NCI-H1092 (cell line): Measurements from ENCODE around the gene ZC3H4.

Source experiments
- DNase-seq: peaks from one replicate; lab custom pipeline; 2025; lab: John Stamatoyannopoulos, UW

ZC3H4 gene

DNA sequence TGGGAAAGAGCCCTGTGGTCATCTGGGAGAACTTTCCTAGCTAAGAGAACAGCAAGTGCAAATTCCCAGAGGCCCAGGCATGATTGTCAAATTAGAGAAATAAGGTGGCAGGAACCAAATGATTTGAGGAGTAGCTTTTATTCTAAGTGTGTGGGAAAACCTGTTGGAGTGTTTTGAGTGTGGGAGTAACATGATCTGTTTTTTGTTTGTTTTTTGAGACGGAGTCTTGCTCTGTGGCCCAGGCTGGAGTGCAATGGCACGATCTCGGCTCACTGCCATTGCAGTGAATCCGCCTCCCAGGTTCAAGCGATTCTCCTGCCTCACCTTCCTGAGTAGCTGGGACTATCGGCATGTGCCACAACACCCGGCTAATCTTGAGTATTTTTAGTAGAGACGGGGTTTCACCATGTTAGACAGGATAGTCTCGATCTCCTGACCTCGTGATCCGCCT is 19.5 kb upstream of the ZC3H4 start:
- no peak for DNase-seq

DNA sequence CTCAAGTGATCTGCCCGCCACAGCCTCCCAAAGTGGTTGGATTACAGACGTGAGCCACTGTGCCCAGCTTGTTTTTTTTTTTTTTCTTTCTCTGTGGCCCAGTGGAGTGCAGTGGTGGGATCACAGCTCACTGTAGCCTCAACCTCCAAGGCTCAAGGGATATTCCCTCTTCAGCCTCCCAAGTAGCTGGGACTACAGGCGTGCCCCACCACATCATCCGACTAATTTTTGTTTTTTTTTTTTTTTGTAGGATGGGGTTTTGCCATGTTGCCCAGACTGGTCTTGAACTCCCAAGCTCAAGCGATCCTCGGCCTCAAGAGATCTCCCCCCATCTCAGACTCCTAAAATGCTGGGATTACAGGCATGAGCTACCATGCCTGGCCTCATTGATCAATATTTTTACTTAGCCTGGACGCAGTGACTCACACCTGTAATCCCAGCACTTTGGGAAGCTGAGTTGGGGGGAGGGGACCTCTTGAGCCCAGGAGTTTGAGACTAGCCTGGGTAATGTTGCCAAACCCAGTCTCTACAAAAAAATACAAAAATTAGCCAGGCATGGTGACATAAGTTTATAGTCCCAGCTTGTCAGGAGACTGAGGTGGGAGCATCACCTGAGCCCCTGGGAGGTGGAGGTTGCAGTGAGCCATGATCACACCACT is 18.7 kb upstream of the ZC3H4 start:
- DNase-seq = no peak

DNA sequence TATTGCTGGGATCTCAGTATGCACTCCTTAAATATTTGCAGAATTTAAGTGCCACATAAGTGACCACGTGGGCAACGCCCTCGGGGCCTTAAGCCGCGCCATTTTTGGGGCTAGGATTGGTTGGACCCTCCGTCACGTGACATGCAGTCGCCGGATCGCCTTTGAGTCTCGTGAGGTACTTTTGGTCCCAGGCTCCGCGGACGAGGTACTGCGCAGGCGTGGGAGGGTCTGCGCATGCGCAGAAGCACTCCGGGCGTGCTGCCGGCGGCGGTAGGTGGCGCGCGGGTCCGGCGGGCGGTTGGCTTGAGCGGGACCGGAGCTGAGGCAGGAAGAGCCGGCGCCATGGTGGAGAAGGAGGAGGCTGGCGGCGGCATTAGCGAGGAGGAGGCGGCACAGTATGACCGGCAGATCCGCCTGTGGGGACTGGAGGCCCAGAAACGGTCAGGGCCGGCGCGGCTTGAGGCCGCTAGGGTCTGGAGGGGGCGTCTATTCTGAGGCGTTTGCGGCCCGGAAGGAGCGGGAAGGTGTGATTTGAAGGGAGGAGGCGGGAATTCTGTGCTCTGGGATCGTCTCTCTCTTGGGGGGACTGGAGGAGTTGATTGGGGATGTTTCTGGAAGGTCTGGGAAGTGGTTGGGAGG is 17.1 kb upstream of the ZC3H4 start, which contains the start of gene SAE1:
TSS of gene SAE1 (plus strand) at position 247 of the 639 bp plus-strand sequence. CDS start at position 343, 96 bp downstream.
- DNase-seq = peak; percentile 95

DNA sequence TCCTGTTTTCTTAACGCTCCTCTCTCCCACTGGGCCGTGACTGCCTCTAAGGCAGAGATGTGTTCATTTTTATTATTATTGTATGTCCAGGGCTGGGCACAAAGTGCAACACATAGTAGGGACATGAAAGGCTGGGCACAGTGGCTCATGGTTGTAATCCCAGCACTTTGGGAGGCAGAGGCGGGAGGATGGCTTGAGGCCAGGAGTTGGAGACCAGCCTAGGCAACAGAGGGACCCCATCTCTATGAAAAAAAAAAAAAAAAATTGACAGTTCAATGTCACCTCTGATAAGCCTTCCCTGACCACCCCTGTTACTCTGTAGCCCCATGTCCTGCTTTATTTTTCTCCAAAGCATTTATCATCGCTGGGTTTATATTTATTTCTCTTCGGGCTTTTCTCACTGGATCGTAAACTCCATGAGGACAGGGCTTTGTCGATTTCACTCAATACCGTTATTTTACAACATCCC is 16.6 kb upstream of the ZC3H4 start:
- DNase-seq = no peak

DNA sequence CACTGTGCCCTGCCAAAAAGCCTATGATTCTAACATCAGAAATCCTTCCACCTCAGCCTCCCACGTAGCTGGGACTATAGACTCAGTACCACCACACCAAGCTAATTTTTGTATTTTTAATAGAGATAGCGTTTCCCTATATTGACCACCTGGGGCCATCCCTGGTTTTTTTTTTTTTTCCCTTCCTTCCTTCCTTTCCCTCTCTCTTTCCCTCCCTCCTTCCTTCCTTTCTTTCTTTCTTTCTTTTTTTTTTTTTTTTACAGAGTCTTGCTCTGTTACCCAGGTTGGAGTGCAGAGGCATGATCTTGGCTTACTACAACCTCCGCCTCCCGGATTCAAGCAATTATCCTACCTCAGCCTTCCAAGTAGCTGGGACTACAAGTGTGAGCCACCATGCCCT is 16.0 kb upstream of the ZC3H4 start:
- no peak for DNase-seq

DNA sequence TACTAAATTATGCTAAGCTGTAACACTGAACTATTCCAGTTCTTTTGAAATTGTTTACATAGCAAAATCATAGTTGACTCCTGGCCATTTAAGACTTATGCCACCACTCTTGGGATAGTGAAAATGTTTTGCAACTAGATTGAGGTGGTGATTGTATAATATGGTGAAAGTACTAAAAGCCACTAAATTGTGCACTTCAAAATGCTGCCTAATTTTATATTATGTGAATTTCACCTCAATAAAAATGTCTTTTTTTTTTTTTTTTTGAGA is 12.0 kb upstream of the ZC3H4 start:
- DNase-seq = no peak

DNA sequence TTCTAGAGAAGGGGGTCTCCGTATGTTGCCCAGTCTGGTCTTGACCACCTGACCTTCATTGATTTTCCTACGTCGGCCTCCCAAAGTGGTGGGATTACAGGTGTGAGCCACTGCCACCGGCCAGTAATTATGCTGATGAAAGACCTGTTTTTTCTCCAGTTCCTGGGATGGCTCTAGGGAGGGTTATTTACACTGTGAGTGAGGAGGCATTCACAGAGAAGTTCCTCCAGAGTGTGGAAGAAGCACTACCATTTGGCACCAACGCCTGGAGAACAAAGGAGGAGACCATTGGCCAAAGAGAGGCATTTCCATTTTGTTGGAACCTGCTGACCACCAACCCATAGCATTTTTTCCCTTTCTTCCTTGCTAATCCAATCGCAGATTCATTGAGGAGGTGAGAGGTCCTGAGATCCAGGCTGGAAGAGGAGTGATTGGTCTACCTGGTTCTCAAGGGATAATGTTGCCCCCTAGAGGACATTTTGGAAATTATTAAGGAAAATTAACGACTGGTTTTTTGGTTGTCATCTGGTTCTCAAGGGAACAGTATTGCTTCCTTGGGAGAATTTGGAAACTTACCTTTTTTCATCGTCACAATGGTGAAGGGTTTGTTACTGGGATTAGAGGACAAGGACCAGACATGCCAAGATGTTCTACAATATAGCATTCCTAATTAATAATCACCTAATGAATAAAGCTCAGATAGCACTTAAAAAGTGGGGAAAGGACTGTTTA is 11.5 kb upstream of the ZC3H4 start:
- peak; percentile 37 for DNase-seq

DNA sequence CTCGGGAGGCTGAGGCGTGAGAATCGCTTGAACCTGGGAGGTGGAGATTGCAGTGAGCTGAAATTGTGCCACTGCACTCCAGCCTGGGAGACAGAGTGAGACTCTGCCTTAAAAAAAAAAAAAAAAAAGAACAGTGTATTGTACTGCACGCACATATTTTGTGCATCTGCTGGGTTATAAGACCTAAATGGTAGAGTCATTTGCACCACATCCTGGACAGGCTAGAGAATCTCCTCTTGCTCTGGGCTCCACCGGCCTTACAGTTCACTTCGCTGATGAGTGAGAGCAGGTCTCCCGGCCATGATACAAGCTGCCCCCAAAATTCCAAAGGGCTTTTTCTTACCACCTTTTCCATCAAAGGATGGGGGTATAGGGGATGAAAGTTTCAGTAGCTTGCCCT is 9.8 kb upstream of the ZC3H4 start:
- DNase-seq = no peak

DNA sequence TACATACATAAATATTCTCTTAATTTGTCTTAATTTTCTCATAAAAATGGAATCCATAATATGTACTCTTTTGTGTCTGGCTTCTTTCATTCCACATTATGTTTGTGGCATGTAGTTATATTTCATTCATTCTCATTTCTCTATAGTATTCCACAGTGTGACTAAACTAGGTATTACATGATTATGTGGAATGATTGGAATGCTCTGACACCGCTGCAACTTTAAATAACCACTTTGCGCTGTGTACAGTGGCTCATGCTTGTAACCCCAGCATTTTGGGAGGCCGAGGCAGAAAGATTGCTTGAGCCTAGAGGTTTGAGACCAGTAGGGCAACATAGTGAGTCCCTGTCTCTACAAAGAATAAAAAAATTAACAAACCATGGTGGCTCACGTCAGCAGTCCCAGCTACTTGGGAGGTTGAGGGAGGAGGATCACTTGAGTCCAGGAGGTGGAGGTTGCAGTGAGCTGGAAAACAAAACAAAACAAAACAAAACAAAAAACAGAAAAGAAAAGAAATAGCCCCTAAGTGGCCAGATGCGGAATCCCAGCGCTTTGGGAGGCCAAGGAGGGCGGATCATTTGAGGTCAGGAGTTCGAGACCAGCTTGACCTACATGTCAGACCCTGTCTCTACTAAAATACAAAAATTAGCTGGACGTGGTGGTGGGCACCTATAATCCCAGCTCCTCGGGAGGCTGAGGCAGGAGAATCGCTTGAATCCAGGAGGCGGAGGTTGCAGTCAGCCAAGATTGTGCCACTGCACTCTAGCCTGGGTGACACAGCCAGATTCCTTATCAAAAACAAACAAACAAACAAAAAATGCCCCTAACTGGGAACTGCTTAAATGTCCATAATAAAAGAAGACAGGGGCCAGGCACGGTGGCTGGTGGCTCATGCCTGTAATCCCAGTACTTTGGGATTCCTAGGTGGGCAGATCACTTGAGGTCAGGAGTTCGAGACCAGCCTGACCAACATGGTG is 9.1 kb upstream of the ZC3H4 start:
- no peak for DNase-seq

DNA sequence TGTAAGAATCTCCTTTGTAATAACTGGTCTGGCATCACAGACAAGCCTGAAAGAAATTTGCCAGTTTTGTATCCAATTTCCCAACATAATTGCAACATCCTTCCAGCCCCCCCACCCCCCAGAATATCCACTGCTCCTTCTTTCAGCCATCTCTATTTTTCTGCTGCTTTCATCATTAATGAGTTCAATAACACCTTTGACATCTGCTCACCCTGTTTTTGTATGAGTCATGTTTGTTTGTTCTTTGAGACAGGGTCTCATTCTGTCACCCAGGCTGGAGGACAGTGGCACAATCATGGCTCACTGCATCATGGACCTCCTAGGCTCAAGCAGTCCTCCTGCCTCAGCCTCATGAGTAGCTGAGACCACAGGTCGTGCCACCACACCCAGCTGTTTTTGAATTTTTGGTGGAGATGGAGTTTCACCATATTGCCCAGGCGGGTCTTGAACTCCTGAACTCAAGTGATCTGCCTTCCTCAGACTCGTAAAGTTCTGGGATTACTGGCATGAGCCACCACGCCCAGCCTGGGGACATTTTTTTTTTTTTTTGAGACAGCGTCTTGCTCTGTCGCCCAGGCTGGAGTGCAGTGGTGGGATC is 7.0 kb upstream of the ZC3H4 start:
- no peak for DNase-seq

DNA sequence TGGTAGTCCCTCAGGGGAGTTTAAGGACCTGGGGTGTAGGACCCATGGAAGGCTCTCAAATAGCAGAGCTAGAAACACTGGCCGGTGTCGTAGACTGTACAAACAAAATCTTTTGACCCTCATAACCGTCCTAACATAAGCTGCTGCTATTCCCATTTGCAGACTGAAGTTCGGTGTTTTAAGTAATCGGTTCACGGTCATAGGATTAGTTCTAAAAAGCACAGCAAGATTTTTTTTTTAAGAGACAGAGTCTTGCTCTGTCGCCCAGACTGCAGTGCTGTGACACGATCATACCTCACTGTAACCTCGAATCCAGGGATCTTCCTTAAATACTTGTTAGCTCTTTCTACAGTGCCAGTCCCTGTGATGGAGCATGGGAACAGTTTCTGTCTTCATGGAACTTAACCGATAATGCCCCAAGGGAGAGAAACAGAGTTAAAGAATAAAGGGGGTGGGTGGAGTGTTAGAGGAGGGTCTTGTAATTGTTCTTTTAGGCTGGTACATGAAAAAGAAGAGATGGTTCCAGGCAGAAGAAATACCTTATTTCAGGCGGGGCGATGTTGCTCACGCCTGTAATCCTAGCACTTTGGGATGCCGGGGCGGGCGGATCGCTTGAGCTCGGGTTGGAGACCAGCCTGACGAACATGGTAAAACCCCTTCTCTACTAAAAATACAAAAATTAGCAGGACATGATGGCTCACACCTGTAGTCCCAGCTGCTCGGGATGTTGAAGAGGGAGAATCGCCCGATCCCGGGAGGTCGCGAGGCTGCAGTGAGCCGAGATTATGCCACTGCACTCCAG is 475 bp upstream of the ZC3H4 start:
- DNase-seq = no peak

DNA sequence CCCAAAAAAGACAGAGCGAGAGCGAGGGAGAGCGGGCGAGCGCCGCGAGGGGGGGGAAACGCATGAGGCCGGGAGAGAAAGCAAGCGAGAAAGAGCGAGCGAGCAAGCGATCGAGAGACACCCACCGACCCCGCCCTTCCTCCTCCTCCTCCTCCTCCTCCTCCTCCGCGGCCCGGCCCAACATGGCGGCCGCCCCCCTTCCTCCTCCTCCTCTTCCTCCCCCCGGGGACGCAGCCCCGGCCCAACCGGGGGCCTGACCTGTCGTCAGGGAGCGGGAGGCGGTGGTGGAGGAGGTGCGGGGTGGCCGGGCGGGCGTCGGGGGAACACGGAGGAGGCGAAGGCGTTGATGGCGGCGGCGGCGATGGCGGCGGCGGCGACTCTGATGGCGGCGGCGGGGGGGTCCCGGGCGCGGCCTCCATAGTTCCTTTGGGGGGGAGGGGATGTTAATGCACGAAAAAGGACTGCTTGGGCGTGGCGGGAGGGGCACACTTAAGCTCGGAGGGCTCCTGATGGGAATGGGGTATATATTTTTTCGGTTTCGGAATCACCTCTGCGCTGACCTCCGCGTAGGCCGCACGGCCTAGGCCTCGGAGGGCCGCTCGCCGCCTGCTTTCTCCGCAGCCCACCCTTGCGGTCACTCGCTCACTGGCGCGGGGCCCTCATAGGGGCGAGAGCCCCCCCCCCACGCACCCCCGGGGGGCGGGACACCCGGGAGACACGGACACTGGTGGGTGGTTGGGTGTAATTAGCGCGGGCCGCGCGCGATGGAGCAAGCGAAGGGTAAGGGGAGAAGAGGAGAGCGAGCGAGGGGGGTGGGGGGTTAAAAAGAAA is 1.2 kb downstream of the ZC3H4 start:
- peak; percentile 64 for DNase-seq

DNA sequence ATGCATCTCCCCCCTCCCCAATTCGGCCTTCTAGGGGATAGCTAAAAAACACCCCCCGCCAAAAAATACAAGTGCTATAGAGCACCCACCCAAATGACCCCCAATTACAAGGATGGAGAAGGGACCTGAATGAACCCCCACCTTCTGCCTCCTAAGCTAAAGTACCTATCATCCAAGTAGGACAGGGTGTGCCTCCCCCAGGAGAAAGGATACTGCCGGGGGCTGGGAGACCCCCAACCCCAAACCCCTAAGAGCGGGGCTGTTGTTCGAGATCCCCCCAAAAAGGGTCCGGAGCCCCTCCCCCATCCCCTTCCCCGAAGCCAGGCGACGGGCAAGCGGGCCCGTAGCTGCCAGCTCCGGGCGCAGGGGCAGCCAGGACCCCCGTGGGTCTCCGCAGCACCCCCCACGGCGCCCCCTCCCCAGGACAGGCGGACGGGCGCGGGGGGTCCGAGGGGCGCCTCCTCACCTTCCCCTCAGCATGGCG is 1.9 kb downstream of the ZC3H4 start:
- DNase-seq = no peak

DNA sequence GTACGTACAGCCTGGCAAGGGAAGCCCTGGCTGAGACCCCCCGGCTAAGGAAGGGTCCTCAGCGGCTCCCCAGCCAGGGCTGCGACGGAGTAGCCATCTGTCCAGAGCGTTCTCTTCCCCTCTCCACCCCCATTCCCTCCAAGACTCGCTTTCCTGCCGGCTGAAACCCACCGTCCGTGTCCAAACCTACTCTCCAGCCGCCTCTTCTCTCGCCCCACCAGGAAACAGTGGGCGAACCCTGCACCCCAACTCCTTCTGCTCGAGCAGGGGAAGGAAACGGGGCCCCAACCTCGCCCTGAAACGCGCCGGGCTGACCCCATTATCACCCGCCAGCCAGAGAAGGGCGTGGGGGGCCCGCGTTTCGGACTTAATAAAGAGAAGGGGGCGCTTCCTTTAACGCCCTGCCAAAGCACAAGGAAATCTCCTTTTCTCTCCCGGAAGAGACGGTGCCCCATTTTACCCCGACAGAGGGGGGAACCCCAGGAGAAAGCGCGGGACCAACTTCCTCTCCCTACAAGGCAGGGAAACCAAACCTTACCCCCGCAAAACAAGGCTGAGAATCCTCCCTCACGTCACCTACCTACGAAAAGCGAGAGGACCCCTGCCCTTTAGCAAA is 2.5 kb downstream of the ZC3H4 start:
- DNase-seq = no peak

DNA sequence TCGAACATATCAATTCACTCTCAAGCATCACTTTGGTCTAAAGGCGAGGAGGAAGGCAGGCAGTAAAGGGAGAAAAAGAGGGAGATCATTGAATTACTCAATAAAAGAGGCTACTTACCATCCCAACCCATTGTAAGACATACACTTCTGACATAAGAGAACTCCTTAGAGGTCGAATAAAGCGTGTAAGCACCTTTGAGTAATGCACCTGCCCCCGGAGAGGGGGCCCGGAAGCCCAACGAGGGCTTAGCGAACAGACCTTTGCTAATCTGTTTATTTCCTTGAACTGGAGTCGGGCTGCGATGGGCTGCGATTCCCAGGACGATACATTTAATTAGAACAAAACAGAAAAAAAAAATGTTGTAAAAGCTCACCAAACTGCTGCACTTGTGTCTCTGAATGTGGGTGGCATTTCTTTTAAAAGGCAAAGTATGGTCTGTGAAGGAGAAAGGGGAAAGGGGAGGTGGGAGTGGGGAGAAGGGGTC is 3.0 kb downstream of the ZC3H4 start:
- no peak for DNase-seq

DNA sequence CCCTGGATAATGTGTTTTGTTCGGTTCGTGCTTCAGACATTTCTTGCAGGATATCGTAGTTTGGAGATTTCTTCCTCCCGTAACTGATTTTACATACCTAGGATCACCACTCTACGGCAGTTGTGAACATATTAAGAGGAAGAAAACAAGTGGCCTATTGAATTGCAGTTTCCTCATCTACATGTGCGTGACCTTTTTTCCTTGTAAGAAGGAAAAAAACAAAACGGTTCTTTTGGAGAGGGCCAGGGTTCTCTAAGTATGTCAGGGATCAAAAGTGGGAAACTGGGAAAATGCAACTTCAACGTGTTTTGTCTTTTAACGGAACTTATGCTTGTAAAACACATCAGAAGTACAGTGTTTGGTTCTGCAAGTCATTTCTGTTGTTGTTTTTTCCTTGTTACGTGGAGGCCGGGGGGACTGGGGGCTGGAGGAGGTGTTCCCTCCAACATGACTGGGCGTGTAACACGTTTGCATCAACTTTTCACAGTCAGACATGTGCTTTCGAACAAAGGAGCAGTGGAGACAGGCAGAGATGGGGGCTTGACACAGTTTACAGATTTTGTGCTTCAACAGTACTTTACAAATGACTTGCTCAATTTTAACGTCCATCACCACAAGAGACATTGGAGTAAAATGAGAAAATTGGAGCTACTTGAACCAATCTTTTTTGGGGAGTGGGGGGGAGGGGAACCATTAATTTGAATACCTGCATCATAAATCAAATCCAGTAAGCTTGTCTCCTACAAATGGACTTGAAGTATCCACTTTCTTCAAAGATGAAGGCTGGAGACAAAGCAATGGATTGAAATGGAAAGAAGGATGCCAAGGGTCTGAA is 3.8 kb downstream of the ZC3H4 start:
- DNase-seq = no peak

DNA sequence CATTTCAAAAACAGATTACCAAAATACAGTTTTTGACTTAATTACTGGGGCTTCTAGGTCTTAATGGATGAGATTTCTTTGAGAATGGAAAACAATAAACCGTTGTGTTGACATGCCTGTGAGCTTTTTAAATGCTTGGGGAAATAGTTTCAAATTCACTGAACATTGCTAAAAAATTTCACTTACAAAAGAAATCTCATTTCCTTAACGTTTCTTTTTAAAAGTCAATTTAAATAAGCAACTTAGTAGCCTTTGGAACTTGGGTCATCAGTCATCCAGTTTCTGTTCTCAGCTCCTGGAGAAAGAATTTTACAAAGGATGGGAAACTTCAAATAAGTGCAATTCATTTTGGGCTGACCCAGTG is 4.4 kb downstream of the ZC3H4 start:
- no peak for DNase-seq
